Astrocyte of the spinal cord (primary cell): ENCODE results near the gene SIAH2.

Source experiments
- DNase-seq: peaks from one replicate; pipeline ENCODE4 v3.0.0; 2011; ENCODE audit warnings: low read depth, low spot score
- H3K4me3 ChIP-seq: 2 replicates; pipeline ENCODE4 v1.5.1; 2011; ENCODE audit warnings: low read depth, mild to moderate bottlenecking, low read length, moderate library complexity
- CTCF ChIP-seq: IDR thresholded peaks from 2 replicates; pipeline ENCODE4 v1.5.1; 2012; ENCODE audit warnings: low read depth, mild to moderate bottlenecking, low read length, inconsistent platforms
- in situ Hi-C: cut with HindIII; loops from 2 replicates; pipeline ENCODE4 v1.10.0; 2017; ENCODE audit warnings: low sequenced_read_pairs

The SIAH2 gene

GRCh38 chr3:150742141-150742523 lies 20.8 kb downstream of the SIAH2 start:
- TF ChIP-seq CTCF, result no peak
- DNase-seq, result no peak
- H3K4me3 ChIP-seq, result no peak overlapping the region
- in situ Hi-C loops, result no loop called here

- in situ Hi-C loops, result no loop called here
- no peak overlapping the region for H3K4me3 ChIP-seq
- no peak for DNase-seq
- TF ChIP-seq CTCF, result no peak
These were observed 21.4 kb downstream of the SIAH2 start for GRCh38 chr3:150741497-150742140.

GRCh38 chr3:150740733-150741496 lies 22.1 kb downstream of the SIAH2 start:
- no peak for TF ChIP-seq CTCF
- in situ Hi-C loops, result no loop called here
- DNase-seq, result no peak
- H3K4me3 ChIP-seq, result no peak overlapping the region

GRCh38 chr3:150739877-150740645 lies 22.9 kb downstream of the SIAH2 start:
- in situ Hi-C loops, result no loop called here
- TF ChIP-seq CTCF, result no peak
- H3K4me3 ChIP-seq, result no peak overlapping the region
- DNase-seq, result no peak

GRCh38 chr3:150739200-150739863 lies 23.6 kb downstream of the SIAH2 start:
- in situ Hi-C loops, result no loop called here
- no peak overlapping the region for H3K4me3 ChIP-seq
- no peak for DNase-seq
- TF ChIP-seq CTCF, result no peak

GRCh38 chr3:150738688-150739087 lies 24.3 kb downstream of the SIAH2 start:
- H3K4me3 ChIP-seq, result no peak overlapping the region
- in situ Hi-C loops, result no loop called here
- DNase-seq, result no peak
- TF ChIP-seq CTCF, result no peak
